Sigmoid colon (tissue), 3 donors: ENCODE results near the gene CACNA1E.

Experiments used
- POLR2A ChIP-seq, 2 donors: fragments of 450-650 bp; IDR thresholded peaks; one replicate each; pipeline ENCODE4 v1.6.1; 2016; ENCODE audit warnings: antibody characterized with exemption in 2 of 2, mild to moderate bottlenecking in 2 of 2, moderate library complexity in 2 of 2
- TF ChIP-seq, protein P1 (sequence below), 4 experiments: fragments of 450-650 bp in 3 of 4; fragments of 200-600 bp in 1 of 4; IDR thresholded peaks; one replicate each; pipeline ENCODE4 v1.5.1; 2016 to 2019; ENCODE audit warnings: antibody characterized with exemption in 4 of 4, mild to moderate bottlenecking in 3 of 4, moderate library complexity in 2 of 4

GRCh38 chr1:181743878-181744312 is 260.6 kb downstream of the CACNA1E start:
- TF ChIP-seq POLR2A (IDR thresholded peaks at IDR 0.05), result no peak
- TF ChIP-seq, protein P1, sequence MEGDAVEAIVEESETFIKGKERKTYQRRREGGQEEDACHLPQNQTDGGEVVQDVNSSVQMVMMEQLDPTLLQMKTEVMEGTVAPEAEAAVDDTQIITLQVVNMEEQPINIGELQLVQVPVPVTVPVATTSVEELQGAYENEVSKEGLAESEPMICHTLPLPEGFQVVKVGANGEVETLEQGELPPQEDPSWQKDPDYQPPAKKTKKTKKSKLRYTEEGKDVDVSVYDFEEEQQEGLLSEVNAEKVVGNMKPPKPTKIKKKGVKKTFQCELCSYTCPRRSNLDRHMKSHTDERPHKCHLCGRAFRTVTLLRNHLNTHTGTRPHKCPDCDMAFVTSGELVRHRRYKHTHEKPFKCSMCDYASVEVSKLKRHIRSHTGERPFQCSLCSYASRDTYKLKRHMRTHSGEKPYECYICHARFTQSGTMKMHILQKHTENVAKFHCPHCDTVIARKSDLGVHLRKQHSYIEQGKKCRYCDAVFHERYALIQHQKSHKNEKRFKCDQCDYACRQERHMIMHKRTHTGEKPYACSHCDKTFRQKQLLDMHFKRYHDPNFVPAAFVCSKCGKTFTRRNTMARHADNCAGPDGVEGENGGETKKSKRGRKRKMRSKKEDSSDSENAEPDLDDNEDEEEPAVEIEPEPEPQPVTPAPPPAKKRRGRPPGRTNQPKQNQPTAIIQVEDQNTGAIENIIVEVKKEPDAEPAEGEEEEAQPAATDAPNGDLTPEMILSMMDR (IDR thresholded peaks at IDR 0.05), result no peak
